Effector CD4-positive, alpha-beta T cell (primary cell): Measurements from ENCODE around the gene GIMAP6.
"Not testable (repeated sequence)": the region's sequence is repeated elsewhere in the genome, so short reads cannot be mapped to it uniquely, and the experiment has no call there.

ENCODE experiments used
- DNase-seq: peaks from one replicate; pipeline ENCODE4 v3.0.0-alpha.2; 2020

The GIMAP6 gene

GRCh38 chr7:150645259-150646020 lies 13.3 kb upstream of the GIMAP6 start:
- DNase-seq = no peak

GRCh38 chr7:150642926-150643325 lies 10.7 kb upstream of the GIMAP6 start:
- no peak for DNase-seq

- DNase-seq = no peak
Measured at GRCh38 chr7:150641854-150642253, 9.7 kb upstream of the GIMAP6 start.

- no peak for DNase-seq
Measured at GRCh38 chr7:150633926-150634325, 1.7 kb upstream of the GIMAP6 start.

GRCh38 chr7:150631084-150631826 lies 930 bp downstream of the GIMAP6 start:
- DNase-seq = no peak

GRCh38 chr7:150629347-150629746 lies 2.8 kb downstream of the GIMAP6 start:
- DNase-seq = no peak

GRCh38 chr7:150627959-150628358 lies 4.2 kb downstream of the GIMAP6 start:
- DNase-seq = no peak

GRCh38 chr7:150626696-150627095 lies 5.5 kb downstream of the GIMAP6 start:
- no peak for DNase-seq

GRCh38 chr7:150621376-150621775 lies 10.8 kb downstream of the GIMAP6 start:
- DNase-seq = no peak

GRCh38 chr7:150620617-150621371 lies 11.4 kb downstream of the GIMAP6 start:
- DNase-seq = no peak

GRCh38 chr7:150620061-150620460 lies 12.1 kb downstream of the GIMAP6 start:
- no peak for DNase-seq

- not testable (repeated sequence) for DNase-seq
Measured at GRCh38 chr7:150615221-150615755, 16.9 kb downstream of the GIMAP6 start.

GRCh38 chr7:150614426-150614825 lies 17.8 kb downstream of the GIMAP6 start:
- DNase-seq = not testable (repeated sequence)

- DNase-seq = no peak
Measured at GRCh38 chr7:150613880-150614279, 18.3 kb downstream of the GIMAP6 start.

GRCh38 chr7:150612925-150613324 lies 19.3 kb downstream of the GIMAP6 start:
- no peak for DNase-seq

GRCh38 chr7:150610233-150610632 lies 22.0 kb downstream of the GIMAP6 start:
- DNase-seq = no peak

- DNase-seq = not testable (repeated sequence)
Measured at GRCh38 chr7:150603600-150603999, 28.6 kb downstream of the GIMAP6 start.

- no peak for DNase-seq
Measured at GRCh38 chr7:150595361-150595760, 36.8 kb downstream of the GIMAP6 start.

- no peak for DNase-seq
Measured at GRCh38 chr7:150594805-150595204, 37.4 kb downstream of the GIMAP6 start.

- DNase-seq = no peak
Measured at GRCh38 chr7:150587551-150587950, 44.6 kb downstream of the GIMAP6 start.

- no peak for DNase-seq
Measured at GRCh38 chr7:150586785-150587152, 45.4 kb downstream of the GIMAP6 start.

- DNase-seq = no peak
Measured at GRCh38 chr7:150586068-150586784, 46.0 kb downstream of the GIMAP6 start.

- no peak for DNase-seq
Measured at GRCh38 chr7:150585199-150585598, 47.0 kb downstream of the GIMAP6 start.
